Amniotic stem cell (primary cell): Measurements from ENCODE around the gene SNED1.

Source experiments
- DNase-seq: peaks from one replicate; lab custom pipeline; 2025; lab: John Stamatoyannopoulos, UW

Gene SNED1

GRCh38 chr2:241108271-241109209, 110.1 kb downstream of the SNED1 start:
- DNase-seq: no peak

DNA sequence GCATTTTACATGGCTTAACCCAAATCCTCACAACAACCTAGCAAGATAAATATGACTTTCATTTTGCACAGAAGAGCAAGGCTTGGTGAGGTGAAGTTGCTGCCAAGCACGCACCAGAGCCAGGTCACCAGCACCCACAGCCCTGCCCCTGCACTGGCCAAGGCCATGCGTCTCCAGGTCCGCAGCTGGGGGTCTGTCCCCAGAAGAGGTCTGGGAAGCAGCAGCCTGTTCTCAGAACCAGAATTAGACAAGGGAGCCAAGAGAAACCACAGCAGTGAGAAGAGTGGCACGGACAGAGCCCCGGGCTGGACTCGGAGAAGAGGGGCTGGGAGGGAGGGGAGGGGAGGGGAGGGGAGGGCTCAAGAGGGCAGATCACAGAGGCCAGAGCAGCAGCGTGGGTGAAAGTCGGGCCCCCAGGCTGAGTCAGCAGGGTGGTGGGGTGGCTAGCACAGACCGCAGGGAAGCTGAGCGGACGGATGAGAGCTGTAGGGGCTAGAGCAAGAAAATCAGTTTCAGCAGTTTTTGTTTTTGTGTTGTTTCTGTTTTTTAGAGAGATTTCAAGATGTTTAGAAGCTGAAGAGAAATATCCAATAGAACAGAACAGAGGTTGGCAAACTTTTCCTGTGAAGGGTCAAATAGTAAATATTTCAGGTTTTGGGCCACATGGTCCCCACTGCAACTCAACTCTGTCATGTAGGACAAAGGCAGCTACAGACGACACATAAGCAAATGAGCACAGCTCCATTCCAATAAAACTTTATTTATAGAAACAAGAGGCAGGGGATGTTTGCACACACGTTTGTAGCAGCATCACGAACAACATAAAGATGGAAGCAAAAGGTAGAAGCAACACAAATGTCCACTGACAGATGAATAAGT, 111.0 kb downstream of the SNED1 start:
- DNase-seq: no peak

DNA sequence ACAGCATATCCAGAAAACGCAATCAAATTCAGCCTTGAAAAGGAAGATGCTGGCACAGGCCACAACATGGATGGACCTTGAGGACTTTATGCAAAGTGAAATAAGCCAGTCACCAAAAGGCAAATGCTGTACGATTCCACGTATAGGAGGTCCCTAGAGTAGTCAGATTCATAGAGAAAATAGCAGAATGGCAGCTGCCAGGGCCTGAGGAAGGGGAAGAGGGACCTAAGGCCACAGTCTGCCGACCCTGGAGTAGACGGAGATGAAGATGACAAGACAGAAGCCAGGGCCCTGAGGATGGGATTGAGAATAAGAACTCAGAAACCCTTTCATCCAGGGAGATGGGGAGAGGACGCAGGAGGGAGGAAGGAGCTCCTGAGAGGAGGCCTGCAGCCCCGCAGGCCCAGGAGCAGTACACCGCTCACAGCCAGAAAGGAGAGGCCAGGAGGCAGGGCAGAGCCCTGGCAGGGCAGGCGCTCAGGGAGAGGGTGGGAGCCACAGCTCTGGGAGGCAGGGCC, 111.7 kb downstream of the SNED1 start:
- DNase-seq: no peak

GRCh38 chr2:241110607-241111439, 112.4 kb downstream of the SNED1 start:
- no peak for DNase-seq

DNA sequence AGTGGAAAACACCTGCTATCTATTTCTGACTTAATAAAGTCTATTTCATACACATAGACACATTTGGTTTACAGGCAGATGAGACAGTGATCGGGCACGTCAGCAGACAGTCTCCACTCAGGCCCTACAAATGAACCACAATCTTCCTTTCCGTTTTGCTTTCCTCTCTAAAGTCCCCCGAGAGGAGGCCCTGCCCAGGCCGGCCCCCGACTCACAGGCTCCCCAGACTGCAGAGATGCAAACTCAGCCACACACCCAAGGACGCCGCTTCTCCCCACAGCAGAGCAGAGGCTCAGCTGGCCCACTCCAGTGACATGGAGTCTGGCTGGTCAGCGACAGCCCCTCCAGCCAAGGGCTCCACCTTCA, 113.0 kb downstream of the SNED1 start:
- no peak for DNase-seq

DNA sequence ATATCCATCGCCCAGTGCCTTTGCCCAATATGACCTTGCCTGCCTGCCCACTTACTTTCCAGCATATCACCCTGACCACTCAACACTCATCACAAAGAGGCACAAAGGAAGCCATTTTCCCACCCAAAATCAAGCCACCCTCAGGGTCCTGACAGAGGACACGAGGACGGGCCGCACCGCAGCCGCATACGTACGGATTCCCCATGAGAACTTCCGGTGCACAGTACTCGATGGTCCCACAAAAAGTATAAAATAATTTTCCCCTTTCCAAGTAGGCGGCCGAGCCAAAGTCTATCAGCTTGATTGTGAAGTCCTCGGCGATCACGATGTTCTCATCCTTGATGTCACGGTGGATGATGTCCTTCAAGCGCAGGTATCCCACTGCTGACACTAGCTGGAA, 113.6 kb downstream of the SNED1 start:
- DNase-seq: no peak

DNA sequence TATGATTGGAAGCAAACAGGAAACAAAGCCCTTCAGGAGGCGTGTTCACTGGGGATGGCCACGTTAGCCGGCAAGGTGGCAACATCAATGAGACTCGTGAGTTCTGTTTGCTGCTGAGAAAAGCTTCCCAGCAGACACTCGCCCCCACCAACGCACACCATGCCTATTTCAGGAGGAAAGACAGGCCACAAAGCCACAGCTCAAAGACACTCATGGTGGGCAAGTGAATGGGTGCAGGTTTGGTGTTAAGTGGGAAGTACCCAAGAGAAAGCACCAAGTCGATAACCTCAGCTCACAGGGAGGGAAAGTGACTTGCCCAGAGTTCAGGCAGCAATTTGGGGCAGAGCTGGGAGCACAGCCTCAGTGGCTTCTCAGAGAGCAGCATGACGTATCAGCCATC, 114.2 kb downstream of the SNED1 start:
- DNase-seq: no peak

DNA sequence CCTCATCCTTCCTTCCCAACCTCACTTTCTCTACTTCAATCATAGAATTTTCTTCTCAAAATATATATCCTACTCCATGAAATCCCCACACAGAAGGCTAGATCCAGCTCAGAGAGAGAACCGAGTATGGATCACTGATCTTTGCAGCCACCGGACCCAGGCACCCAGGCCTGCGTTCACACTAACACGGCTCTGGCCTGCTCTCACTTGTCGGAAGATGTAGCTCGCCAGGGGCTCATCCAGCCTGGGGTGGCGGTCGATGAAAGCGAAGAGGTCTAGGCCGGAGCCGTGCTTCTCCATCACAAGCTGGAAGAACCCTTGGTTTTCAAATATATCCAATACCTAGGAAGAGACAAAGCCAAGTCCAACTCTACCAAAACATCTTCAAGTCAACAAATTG, 116.4 kb downstream of the SNED1 start:
- DNase-seq: no peak

- DNase-seq: no peak
Observed at GRCh38 chr2:241115361-241115760, 116.9 kb downstream of the SNED1 start.

GRCh38 chr2:241116606-241117560, 118.5 kb downstream of the SNED1 start:
- DNase-seq: no peak

GRCh38 chr2:241118737-241119505, 120.5 kb downstream of the SNED1 start:
- no peak for DNase-seq

DNA sequence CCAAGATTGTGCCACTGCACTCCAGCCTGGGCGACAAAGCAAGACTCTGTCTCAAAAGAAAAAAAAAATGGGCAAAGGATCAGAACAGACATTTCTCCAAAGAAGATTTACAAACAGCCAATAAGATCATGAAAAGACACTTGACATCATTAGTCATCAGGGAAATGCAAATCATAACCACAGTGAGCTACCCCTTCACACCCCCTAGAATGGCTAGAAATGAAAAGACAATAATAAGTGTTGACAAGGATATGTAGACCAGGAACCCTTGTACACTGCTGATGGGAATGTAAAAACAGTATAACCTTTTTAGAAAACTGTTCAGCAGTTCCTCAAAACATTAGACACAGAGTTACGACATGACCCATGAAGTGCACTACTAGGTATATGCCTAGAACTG, 122.0 kb downstream of the SNED1 start:
- no peak for DNase-seq

DNA sequence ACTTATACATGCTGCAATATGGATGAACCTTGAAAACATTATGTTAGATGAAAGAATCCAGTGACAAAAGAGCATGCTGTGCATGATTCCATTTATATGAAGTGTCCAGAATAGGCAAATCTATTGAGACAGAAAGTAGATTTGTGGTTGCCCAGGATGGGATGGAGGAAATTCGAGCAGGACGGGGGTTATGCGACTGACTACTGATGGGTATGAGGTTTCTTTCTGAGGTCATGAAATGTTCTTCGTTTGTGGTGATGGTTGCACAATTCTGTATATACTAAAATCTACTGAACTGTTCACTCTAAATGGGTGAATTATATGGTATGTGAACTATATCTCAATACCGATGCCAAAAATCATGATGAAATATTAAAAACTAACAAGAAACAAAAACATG, 122.6 kb downstream of the SNED1 start:
- DNase-seq: no peak

GRCh38 chr2:241122376-241123002, 124.1 kb downstream of the SNED1 start:
- DNase-seq: no peak

GRCh38 chr2:241123816-241124536, 125.6 kb downstream of the SNED1 start:
- DNase-seq: no peak

GRCh38 chr2:241125626-241126025, 127.2 kb downstream of the SNED1 start:
- DNase-seq: no peak

DNA sequence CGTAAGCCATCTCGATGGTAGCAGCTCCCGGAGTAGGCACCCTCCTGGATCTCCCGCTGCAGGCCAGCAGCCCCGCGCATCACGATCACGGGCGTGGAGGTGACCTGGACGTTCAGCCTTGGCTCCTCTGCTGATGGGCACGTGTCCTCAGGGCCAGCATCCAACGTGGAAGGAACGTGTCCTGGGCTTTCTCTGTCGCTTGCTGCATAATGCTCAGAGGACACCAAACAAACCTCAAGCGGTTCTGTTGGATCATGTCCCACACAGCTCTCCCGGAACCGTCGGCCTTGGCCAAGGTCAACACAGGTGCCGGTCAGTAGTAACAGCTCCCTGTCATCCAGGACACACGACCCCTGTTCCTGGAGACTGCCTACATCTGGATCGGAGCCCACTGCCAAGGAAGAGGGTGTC, 127.8 kb downstream of the SNED1 start:
- no peak for DNase-seq

DNA sequence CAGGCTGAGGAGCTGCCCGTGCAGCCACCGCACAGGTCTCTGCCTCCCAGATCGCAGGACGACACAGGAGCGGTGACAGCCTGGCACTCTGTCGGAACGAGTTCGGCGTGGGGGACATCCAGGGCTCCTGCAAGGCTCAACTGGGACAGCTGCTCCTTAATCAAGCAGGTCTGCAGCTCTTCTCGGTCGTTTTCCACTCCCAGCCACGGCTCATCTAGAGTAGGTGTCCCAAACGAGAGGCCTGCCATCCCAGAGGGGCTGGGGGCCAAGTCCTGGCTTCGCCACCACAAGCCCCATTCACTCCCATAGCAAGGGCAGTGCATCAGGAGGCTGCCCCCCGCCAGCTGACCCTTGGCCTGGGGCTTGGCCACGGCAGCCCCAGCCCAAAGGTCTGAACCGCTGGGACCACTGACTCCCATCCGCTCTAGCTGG, 128.4 kb downstream of the SNED1 start:
- no peak for DNase-seq

DNA sequence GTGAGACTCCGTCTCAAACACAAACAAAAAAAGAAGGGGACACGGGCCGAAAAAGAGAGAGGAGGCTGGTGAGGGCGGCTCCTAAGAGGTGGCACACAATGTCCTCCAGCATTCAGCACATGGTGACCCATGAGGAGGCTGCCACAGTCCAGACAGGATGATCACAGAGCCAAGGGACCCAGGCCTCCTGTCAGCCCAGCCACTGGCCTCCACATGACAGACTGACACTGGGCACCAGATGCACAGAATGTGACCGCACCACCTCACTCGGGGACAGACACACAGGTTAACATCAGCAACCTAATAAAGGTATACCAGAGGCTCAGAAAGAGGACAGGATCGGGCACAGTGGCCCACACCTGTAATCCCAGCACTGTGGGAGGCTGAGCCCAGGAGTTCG, 129.8 kb downstream of the SNED1 start:
- no peak for DNase-seq
